ENCODE measurements around the gene C1QA.
"Not testable (repeated sequence)": the region's sequence is repeated elsewhere in the genome, so short reads cannot be mapped to it uniquely, and the experiment has no call there.

Gene C1QA

GRCh38 chr1:22666412-22666811 is 30.0 kb downstream of the C1QA start:
- Mint-ChIP-seq H3K36me3 (ENCODE audit: low read depth) (no peaks in the 10 kb centered on the region), H3K27ac (no peak overlapping the region), H3K9me3 (no peaks in the 10 kb centered on the region), H3K4me1 (ENCODE audit: low read depth) (no peaks in the 10 kb centered on the region), H3K4me3 (no peak overlapping the region), H3K27me3 (peaks cover 8% of the 10 kb centered on the region)

GRCh38 chr1:22668840-22669239 is 32.4 kb downstream of the C1QA start:
- H3K36me3 Mint-ChIP-seq (ENCODE audit: low read depth); H3K4me1 Mint-ChIP-seq (ENCODE audit: low read depth); H3K4me3 Mint-ChIP-seq; H3K27ac Mint-ChIP-seq; H3K9me3 Mint-ChIP-seq: not testable (repeated sequence)
- peaks cover 15% of the 10 kb centered on the region for H3K27me3 Mint-ChIP-seq

- Mint-ChIP-seq H3K27me3 (peaks cover 23% of the 10 kb centered on the region), H3K4me3 (no peak overlapping the region), H3K4me1 (ENCODE audit: low read depth) (no peaks in the 10 kb centered on the region)
These were observed 34.0 kb downstream of the C1QA start for GRCh38 chr1:22670352-22670975.

GRCh38 chr1:22671999-22672398 is 35.6 kb downstream of the C1QA start:
- H3K4me1 Mint-ChIP-seq (ENCODE audit: low read depth): no peaks in the 10 kb centered on the region
- no peak overlapping the region for H3K27ac Mint-ChIP-seq
- H3K9me3 Mint-ChIP-seq: no peaks in the 10 kb centered on the region
- no peaks in the 10 kb centered on the region for H3K36me3 Mint-ChIP-seq (ENCODE audit: low read depth)
- no peak overlapping the region for H3K4me3 Mint-ChIP-seq
- H3K27me3 Mint-ChIP-seq: peaks cover 27% of the 10 kb centered on the region

More at GRCh38 chr1:22670352-22670975, 34.0 kb downstream of the C1QA start:
- Mint-ChIP-seq H3K9me3 (no peaks in the 10 kb centered on the region), H3K27ac (no peak overlapping the region), H3K36me3 (ENCODE audit: low read depth) (no peaks in the 10 kb centered on the region)

- no peaks in the 10 kb centered on the region for H3K4me1 Mint-ChIP-seq (ENCODE audit: low read depth)
- no peaks in the 10 kb centered on the region for H3K36me3 Mint-ChIP-seq (ENCODE audit: low read depth)
- no peak overlapping the region for H3K4me3 Mint-ChIP-seq
- peaks cover 27% of the 10 kb centered on the region for H3K27me3 Mint-ChIP-seq
- no peaks in the 10 kb centered on the region for H3K9me3 Mint-ChIP-seq
- no peak overlapping the region for H3K27ac Mint-ChIP-seq
These were observed 37.3 kb downstream of the C1QA start for GRCh38 chr1:22673486-22674409.

- Mint-ChIP-seq H3K27me3 (peaks cover 22% of the 10 kb centered on the region), H3K27ac (no peak overlapping the region), H3K36me3 (ENCODE audit: low read depth) (no peaks in the 10 kb centered on the region)
These were observed 38.0 kb downstream of the C1QA start for GRCh38 chr1:22674410-22674749.

GRCh38 chr1:22676151-22676550 is 39.7 kb downstream of the C1QA start:
- peaks cover 19% of the 10 kb centered on the region for H3K27me3 Mint-ChIP-seq
- H3K4me3 Mint-ChIP-seq; H3K36me3 Mint-ChIP-seq (ENCODE audit: low read depth); H3K27ac Mint-ChIP-seq; H3K9me3 Mint-ChIP-seq; H3K4me1 Mint-ChIP-seq (ENCODE audit: low read depth): not testable (repeated sequence)

More at GRCh38 chr1:22674410-22674749, 38.0 kb downstream of the C1QA start:
- H3K4me1 Mint-ChIP-seq (ENCODE audit: low read depth): no peaks in the 10 kb centered on the region
- no peaks in the 10 kb centered on the region for H3K9me3 Mint-ChIP-seq
- H3K4me3 Mint-ChIP-seq: no peak overlapping the region

GRCh38 chr1:22676916-22677583 is 40.6 kb downstream of the C1QA start:
- no peak overlapping the region for H3K27ac Mint-ChIP-seq
- no peaks in the 10 kb centered on the region for H3K4me1 Mint-ChIP-seq (ENCODE audit: low read depth)
- no peak overlapping the region for H3K4me3 Mint-ChIP-seq
- no peaks in the 10 kb centered on the region for H3K36me3 Mint-ChIP-seq (ENCODE audit: low read depth)
- no peaks in the 10 kb centered on the region for H3K9me3 Mint-ChIP-seq
- H3K27me3 Mint-ChIP-seq: peaks cover 19% of the 10 kb centered on the region

- H3K4me1 Mint-ChIP-seq (ENCODE audit: low read depth): no peaks in the 10 kb centered on the region
- H3K36me3 Mint-ChIP-seq (ENCODE audit: low read depth): no peaks in the 10 kb centered on the region
- H3K9me3 Mint-ChIP-seq: no peaks in the 10 kb centered on the region
- no peak overlapping the region for H3K4me3 Mint-ChIP-seq
- no peak overlapping the region for H3K27ac Mint-ChIP-seq
- peaks cover 14% of the 10 kb centered on the region for H3K27me3 Mint-ChIP-seq
These were observed 41.8 kb downstream of the C1QA start for GRCh38 chr1:22677931-22678896.

- Mint-ChIP-seq H3K4me3 (no peak overlapping the region), H3K27ac (no peak overlapping the region), H3K27me3 (peaks cover 10% of the 10 kb centered on the region), H3K36me3 (ENCODE audit: low read depth) (no peaks in the 10 kb centered on the region), H3K9me3 (no peaks in the 10 kb centered on the region), H3K4me1 (ENCODE audit: low read depth) (no peaks in the 10 kb centered on the region)
These were observed 44.3 kb downstream of the C1QA start for GRCh38 chr1:22680726-22681125.

GRCh38 chr1:22681556-22682276 is 45.3 kb downstream of the C1QA start:
- no peaks in the 10 kb centered on the region for H3K4me1 Mint-ChIP-seq (ENCODE audit: low read depth)
- peaks cover 12% of the 10 kb centered on the region for H3K27me3 Mint-ChIP-seq
- H3K27ac Mint-ChIP-seq: no peak overlapping the region
- no peak overlapping the region for H3K4me3 Mint-ChIP-seq
- no peaks in the 10 kb centered on the region for H3K9me3 Mint-ChIP-seq
- H3K36me3 Mint-ChIP-seq (ENCODE audit: low read depth): no peaks in the 10 kb centered on the region

GRCh38 chr1:22683547-22683946 is 47.1 kb downstream of the C1QA start:
- no peaks in the 10 kb centered on the region for H3K36me3 Mint-ChIP-seq (ENCODE audit: low read depth)
- H3K4me3 Mint-ChIP-seq: no peak overlapping the region
- H3K4me1 Mint-ChIP-seq (ENCODE audit: low read depth): no peaks in the 10 kb centered on the region
- H3K27me3 Mint-ChIP-seq: peaks cover 14% of the 10 kb centered on the region
- H3K27ac Mint-ChIP-seq: no peak overlapping the region
- no peaks in the 10 kb centered on the region for H3K9me3 Mint-ChIP-seq

GRCh38 chr1:22685591-22686059 is 49.2 kb downstream of the C1QA start:
- Mint-ChIP-seq H3K27ac (no peak overlapping the region), H3K4me3 (no peak overlapping the region), H3K36me3 (ENCODE audit: low read depth) (no peaks in the 10 kb centered on the region), H3K27me3 (peaks cover 15% of the 10 kb centered on the region), H3K9me3 (no peaks in the 10 kb centered on the region), H3K4me1 (ENCODE audit: low read depth) (no peaks in the 10 kb centered on the region)

- Mint-ChIP-seq H3K4me1 (ENCODE audit: low read depth) (no peaks in the 10 kb centered on the region), H3K27ac (no peak overlapping the region)
These were observed 50.8 kb downstream of the C1QA start for GRCh38 chr1:22687191-22687590.

More at GRCh38 chr1:22687191-22687590, 50.8 kb downstream of the C1QA start:
- Mint-ChIP-seq H3K9me3 (no peaks in the 10 kb centered on the region), H3K4me3 (no peak overlapping the region), H3K36me3 (ENCODE audit: low read depth) (no peaks in the 10 kb centered on the region), H3K27me3 (peaks cover 15% of the 10 kb centered on the region)
